GM19395 (cell line): ENCODE data around the gene VASN.
"Not testable (repeated sequence)": the region's sequence is repeated elsewhere in the genome, so short reads cannot be mapped to it uniquely, and the experiment has no call there.

Source experiments
- ATAC-seq: cut with Tn5 transposase; IDR thresholded peaks from one replicate; pipeline ENCODE4 v1.9.1; 2021; ENCODE audit warnings: mild to moderate bottlenecking, moderate library complexity; ENCODE audit not compliant: unreplicated experiment

Gene VASN

DNA sequence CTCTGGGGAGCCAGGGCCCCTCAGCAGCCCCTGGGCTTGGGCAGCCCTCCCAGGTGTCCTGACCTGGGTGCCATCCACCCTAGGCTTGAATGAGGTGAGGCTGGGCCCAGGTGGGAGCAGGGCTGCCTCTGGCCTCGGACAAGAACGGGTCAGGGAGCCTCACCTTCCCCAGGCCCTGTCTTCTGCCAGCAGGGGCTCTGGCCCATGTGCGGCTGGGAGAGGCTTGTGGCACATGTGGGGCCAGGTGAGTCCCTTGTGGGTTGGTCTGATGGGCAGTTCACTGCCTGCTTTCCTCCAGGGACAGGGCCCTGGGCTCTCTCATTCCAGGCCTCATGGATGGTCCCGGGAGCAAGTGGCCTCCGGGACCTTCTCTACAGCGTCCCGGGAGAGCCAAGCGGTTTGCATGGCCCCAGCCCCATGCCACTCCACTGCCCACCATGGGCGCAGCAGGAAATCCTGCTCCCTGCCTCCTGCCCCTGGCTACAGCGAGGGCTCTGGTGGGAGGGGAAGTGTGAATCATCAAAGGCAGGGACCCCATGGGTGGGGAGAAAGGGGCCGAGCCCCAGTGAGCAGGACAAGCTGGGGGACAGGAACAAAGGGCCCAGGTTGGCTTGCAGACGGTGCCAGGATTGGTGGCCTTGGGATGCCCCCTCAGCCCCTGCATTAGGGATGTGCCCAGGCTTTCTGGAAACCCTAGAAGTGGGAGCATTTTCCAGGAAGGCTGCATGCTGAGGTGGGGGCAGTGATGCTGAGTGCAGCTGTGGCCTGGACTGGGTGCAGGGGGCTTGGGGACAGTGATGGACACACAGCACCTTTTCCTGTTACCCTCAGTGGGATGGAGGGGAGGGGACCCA is 12.2 kb downstream of the VASN start:
- ATAC-seq, result no peak

DNA sequence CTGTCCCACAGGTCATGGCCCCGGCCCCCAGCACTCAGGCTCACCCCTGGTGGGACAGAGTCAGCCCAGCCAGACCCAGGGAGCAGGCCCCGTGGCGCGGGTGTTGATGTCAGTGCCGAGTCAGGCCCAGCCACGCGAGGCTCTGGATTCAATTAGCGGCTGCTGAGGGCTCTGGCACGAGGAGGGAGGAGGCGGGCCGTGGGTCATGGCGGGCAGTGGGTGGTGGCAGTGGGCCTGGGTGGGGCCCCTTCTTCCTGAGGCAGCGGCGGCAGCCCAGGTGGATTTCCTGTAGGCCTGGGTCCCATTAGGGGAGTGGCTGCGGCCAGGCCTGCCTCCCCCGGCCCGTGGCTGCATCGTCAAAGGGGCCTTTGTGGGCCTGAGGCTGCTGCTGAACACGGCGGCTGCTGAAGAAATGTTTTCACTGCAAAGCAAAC is 12.9 kb downstream of the VASN start:
- no peak for ATAC-seq

DNA sequence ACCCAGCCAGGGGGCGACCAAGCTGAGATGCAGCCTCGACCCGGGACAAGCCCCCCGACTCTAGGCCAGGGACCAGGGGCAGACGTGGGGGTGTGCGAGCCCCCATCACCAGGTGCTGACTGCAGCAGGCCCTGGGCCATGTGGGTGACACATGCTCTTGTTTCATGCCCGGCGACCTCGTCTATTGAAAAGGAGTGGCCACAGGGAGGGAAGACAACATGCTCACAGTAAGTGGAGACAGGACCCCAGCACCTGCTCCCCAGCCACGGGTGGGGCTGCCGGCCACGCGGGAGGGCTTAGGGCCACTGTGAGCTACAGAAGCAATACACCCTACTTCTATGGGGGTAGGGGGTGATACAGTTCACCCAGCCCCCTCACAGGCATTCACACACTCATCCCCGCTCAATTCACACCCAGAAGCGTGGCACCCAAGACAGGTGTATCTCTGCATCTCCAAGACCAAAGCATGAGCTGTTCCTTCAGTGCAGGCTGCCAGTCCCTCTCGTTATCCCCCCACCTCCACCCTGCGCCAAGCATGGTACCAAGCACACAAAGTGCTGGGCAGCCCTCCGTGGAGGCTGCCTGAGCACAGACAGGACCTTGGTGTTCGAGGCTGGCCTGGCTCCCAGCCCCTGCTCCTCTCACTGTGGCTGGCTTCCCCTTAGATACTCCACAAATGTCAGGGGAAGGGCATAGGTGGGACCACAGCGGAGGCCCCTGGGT is 13.6 kb downstream of the VASN start:
- ATAC-seq, result no peak

DNA sequence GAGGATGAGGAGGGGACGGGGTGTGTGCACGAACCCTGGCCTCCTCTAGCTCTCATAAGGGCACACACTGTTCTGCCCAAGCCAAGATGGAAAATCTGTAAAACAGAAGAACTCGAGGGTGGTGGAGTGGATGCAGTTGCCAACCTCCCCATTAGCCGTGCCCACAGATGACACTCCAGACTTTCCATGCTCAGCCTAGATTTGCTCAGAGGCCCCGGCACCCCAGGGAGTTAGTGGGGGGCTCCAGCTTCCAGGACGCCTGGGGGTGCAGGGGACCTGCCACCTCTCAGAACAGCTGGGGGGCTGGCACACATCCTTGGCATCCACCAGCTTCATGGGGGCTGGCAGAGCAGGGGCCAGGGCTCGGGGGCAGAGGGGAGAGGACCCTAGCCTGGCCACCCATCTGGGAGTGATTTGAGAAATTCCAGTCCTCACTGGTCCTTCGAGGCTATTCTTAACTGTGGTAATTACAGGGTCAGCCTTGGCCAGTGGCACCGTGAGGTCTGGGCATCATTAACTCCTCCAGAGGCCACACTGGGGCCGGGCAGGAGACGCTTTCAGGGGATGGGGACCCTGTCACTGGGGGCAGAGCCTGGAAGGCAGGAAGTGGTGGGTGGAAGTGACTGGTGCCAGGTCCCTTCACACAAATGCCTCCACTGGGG is 14.3 kb downstream of the VASN start:
- ATAC-seq, result no peak

DNA sequence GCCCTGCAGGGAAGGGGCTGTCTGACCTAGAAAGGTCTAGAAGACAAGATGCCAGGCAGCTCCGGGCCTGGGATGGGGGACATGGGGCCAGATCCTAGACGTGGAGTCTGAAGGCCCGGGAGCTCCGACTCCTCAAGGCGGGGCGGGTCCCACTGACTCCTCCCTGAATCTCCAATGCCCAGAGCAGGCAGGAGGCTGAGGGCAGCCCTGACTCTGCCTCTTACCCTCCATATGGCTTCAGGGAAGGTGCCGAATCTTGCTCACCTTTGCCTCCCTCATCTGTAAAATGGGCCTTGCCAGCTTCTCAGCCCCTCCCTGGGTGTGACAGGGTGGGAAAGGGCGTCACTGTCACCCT is 14.8 kb downstream of the VASN start:
- ATAC-seq, result no peak

DNA sequence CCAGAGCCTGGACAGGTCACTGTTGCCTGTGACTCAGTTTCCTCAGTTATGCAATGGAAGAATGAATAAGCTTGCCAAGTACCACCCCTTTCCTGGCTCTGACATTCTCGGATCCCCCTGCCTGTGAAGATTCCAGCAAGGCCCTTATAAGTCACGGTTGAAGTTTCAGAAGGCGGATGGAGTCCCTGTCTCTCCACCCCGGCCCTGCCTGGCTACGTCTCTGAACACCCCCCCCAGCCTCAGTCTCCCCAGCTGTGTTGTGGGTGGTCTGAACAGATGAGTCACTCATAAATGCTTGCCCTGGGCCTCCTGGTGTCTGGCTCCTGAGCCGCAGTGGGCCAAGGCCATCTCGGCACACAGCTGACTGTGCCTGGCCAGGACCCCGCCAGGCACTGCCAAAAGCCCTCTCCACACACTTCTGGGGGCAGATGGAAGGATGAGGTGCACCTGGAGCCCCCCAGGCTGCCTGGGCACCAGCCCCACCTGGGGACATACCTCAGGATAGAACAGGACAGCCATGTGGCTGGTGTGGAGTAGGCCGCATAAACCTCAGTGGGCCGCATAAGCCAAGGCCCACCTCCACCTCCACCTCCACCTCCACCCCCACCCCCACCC is 15.4 kb downstream of the VASN start:
- ATAC-seq, result no peak

DNA sequence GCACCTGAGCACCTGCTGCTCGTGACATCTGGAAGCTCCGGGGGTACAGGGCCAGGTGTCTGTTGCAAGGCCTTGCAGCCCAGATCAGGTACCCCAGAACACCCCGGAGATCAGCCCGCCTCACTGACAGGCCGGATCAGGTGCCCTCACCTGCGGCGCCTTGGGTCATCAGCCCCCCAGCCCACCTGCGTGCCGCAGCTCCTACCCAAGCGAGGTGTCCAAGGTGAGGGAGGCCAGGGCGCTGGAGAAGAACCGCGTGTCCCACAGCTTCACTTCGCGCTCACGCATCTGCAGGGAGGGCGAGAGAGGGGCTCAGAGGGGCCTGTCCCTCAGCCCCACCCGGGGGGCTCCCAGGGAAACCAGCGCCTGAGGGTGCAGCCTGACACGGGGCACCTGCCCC is 16.1 kb downstream of the VASN start:
- ATAC-seq, result no peak

DNA sequence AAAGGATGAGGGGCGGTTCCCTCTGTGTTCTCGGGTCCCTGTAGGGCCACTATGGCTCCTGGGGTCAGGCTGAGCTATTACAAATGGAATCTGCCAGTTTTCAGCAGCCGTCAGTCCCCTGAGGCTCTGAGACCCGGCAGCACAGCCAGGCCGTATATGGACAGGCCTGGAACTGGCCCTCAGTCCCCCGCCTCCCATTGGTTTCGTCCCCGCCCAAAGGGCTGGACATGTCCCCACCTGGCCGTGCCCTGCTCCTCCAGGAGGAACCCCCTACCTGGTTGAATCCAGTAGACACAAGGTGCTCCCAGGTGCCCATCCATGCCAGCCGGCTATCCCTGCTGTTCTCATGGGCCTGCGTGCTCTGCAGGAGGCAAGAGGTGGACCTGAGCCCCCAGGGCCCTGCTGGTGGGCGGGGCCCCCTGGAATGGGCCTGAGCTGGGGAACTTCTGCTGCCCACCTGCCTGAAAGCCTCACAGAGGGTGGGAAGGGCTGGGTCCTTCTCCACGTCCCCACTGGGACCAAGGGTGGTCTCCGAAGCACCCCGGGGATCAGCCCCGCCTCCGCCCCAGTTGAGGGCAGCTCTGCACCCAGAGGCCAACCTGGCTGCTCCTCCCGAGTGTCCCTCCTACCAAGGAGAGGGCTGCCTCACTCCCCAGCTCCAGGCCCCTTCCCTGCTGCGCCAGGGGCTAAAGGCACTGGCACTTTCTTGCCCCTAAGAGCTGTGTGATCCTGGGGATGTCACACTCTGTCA is 16.8 kb downstream of the VASN start:
- no peak for ATAC-seq

DNA sequence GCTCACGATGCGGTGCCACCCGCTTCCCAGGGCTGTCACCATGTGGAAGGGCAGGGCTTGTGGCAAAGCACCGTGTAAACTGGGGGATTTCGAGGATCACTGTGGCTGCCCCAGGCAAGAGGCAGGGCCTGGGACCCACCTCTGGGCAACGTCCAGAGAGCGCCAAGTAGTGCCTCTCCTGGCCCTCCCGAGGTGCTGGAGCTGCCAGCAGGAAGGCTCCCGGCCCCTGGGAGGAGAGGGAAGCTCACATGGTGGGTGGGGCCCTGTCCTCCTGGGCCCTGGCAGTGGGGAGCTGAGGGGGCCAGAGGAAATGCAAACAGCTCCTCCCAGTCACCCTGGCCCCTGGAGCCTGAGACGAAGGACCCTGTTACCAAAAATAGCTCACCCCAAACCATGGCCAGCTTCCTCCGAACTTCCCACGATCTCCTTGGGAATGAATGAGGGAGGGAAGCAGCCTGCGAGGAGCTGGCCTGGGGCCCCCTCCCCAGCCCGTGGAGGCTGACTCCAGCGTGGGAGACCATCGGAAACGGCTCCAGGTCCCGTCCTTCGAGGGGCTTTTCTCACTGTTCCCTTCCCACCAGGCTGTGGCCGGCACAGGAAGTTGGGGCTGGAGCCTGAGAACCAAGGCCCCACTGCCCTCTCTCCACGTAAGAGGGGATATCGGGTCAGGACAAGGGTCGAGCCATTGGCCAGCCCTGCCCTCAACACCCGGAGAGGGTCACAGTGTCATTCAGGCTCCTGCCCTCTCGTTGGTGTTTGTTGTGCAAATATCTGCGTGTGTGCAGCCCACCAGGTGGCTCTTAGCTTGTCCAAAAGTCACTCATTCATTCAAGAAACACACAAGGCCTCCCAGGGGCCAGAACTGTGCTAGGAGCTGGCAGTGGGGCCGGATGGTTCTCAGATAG is 17.7 kb downstream of the VASN start:
- ATAC-seq, result no peak

DNA sequence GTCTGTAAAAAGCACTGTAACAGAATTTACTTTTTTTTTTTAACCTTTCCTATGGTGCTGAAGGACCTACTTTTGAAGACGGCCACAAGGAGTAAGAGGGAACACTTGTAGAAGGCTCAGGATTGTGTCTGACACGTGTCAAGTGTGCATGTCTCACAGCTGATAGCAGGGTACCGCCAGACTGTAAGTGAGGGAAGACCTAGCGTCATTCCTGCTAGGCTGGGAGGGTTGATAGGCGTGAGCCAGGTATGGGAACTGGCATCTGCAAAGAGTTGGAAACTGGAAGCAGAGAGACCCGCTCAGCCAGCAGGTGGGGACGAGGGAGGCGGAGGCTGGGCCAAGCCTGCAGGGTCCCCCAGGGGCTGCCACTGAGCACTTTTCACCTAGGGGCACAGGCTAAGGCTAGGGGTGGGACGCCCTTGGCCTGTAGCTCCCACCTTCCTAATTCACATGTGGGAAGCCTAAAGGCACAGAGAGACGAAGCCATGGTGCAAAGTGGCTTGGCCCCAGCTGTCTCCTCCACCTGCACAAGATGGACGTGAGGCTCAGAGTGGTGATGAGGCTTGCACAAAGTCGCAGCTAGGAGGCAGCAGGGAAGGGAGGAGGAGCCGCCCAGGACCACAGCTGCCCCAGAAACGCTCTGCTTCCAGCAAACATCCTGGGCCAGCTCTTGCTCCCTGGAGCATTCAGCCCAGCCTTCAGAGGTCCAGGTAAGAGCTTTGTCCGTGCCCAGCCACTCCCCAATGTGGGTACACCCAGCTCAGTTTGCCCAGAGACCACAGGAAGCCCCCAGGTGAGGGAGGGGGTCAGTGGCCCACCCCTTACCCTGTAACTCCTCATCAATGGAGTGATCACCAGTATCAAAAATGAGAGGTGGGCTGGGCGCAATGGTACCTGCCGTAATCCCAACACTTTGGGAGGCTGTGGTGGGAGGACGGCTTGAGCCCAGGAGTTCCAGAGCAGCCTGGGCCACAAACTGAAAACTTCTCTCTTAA is 18.9 kb downstream of the VASN start:
- no peak for ATAC-seq

DNA sequence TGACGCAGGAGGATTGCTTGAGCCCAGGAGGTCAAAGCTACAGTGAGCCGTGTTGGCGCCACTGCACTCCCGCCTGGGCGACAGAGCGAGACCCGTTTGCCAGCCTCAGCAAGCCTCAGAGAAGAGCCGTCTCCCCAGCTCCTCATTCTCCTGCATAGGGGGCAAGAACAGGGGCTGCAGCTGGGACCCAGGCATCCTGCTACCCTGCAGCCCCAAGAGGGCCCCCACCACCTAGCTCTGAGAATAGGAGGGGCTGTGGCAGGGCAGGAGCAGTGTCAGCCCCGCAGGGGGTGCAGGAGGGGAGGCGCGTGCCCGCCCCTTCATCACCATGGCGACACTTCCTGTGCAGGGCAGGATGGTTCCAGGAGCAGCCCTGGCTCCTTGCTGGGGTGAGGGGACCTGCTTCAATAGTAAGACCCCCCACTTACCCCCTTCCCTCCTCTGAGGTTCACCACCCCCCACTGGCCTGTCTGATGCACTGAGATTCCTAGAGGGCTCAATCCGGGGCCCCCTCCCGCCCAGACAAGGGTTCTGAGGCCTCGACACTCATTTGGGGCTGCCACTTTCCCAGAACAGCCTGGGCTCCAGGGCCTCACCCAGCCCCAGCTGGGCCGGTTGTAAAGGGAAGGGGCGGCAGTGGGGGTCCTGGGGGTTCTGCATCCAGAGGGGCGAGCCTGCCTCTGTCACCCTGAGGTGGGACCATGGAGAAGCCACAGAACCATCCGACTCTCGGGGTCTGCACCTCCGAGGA is 20.2 kb downstream of the VASN start:
- no peak for ATAC-seq

DNA sequence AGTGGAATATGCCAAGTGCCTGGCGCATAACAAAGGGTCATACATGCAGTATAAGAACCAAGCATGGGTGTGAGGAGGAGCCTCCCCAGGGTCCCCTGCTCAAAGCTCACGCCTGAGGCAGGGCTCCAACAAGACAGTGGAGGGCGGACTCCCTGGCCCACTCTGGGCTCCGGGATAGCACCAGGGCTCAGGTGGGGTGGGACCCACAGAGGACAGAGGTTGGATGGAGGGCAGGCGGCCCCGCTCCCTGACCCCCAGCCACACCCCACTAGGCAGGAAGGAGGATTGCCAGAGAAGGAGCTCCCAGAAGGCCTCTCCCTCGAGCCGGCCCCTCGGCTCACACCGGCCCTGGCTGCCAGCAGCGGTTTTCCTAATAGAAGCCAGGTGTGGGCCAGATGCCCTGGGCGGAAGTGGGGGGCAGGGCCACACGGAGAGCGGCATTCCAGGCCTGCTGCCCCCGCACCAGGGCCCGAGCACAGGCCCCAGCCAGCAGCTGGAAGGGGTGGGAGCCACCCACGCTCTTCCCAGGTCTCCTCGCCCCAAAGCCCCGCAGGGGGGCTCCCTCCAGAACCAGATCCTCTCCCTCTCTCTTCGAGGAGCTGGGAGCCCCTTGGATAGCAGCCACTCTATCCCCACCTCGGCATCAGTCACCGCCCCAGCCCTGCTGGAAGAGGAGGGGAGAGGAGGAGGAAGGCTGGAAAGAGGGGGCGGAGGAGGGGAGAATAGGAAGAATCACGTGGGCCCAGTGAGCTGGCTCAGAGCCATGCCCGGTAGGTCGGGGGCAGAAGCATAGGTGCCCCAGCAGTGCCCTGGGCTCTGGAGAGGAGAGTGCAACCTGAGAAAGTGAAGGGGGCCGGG is 21.0 kb downstream of the VASN start:
- ATAC-seq, result no peak

DNA sequence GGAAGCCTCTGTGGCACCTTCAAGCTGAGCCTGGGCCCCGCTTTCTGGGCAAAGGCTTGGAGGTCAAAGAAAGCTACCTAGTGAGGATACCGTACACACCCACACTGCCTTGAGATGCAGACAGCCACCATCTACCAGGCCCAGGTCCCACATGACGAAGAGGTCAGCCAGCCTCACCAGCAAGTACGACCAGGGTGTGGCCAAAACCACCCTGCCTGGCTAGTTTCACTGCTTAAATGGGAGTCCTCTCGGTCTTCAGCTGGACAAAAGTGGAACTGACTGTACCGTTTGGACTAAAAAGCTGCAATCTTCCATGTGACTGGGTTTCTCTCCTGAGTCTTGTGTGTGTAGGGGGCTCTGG is 21.6 kb downstream of the VASN start:
- ATAC-seq, result no peak

DNA sequence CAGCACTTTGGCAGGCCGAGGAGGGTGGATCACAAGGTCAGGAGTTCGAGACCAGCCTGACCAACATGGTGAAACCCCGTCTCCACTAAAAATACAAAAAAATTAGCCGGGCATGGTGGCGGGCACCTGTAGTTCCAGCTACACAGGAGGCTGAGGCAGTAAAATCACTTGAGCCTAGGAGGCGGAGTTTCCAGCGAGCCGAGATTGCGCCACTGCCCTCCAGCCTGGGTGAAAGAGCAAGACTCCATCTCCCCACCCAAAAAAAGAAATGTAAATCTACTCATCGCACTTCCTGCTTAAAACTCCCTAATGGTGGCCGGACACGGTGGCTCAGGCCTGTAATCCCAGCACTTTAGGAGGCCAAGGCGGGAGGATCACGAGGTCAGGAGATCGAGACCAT is 22.2 kb downstream of the VASN start:
- ATAC-seq, result not testable (repeated sequence)

DNA sequence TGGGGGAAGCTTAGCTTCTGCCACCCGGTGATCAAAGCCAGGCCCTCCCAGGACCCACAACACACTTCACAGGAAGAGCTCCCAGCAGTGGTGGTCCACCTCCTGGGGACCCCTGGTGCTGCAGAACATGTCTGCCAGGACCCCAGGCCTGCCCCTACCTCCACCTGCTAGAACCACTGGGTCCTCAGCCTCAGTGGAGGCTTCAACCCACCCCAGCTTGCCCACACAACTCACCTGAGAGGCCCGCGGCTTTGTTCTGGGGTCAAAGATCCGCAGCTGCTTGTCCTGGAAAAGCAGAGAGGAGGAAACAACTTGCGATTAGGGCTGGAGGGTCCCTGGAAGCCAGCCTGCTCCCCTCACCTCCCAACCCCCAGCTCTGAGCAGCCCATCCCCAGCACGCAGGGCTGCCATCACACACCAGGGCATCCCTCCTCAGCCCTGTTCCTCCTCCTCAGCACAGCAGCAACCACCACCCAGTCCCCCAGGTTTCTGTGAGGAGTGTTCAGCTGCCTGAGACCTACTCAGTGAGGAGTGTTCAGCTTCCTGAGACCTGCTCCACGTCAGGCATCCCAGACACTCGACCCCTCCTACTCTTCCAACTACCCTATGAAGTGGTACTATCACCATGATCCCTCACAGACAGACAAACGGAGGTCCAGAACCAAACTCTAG is 23.5 kb downstream of the VASN start:
- no peak for ATAC-seq

DNA sequence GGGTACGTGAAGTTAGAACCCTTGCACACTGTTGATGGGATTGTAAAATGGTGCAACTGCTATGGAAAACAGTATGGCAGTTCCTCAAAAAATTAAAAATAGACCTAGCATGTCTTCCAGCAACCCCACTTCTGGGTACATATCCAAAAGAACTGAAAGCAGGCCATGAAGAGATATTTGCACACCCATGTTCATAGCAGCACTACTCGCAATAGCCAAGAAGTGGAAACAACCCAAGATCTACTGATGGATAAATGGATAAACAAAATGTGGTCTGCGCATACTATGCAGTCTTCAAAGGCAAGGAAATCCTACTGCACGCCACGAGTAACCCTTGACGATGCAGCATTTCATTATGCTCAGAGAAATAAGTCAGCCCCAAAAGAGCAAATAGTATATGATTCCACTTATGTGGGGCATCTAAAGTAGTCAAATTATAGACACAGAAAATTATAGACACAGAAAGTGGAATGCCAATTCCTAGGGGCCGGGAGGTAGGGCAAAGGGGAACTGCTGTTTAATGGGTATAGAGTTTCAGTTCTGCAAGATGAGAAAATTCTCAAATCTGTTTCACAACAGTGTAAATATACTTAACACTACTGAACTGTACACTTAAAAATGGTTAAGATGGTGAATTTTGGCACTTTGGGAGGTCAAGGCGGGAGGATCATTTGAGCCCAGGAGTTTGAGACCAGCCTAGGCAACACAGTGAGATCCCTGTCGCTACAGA is 27.5 kb downstream of the VASN start:
- no peak for ATAC-seq
